Calu3 (cell line): ENCODE measurements around the gene SMAD3. TPM values are rescaled to one million over a fixed set of nuclear protein-coding genes. Genes with fewer than 3 reads are reported as not detected.

Experiments used
- BruUV-seq: library from RNA; stranded (reverse); fragments of 400-500 nt; replicated peaks from 2 replicates; lab custom pipeline; 2021; lab: Mats Ljungman, UMichigan
- CTCF ChIA-PET: fragments of 300-600 bp; sonication (Branson Sonifier 250); formaldehyde crosslinking; loops from one replicate; lab custom pipeline; 2022; ENCODE audit warnings: antibody characterized with exemption; lab: Charles Lee
- DNase-seq: peaks from one replicate; pipeline ENCODE4 v3.0.0; 2022
- H3K27ac Mint-ChIP-seq: one replicate; pipeline ENCODE4 v1.8.0; 2022; ENCODE audit warnings: mixed read lengths; ENCODE audit not compliant: unreplicated experiment
- H3K27me3 Mint-ChIP-seq: one replicate; pipeline ENCODE4 v1.8.0; 2022; ENCODE audit warnings: mixed read lengths; ENCODE audit not compliant: unreplicated experiment
- H3K36me3 Mint-ChIP-seq: one replicate; pipeline ENCODE4 v1.8.0; 2022; ENCODE audit warnings: mild to moderate bottlenecking, moderate library complexity, mixed read lengths; ENCODE audit not compliant: insufficient read depth, unreplicated experiment
- H3K4me1 Mint-ChIP-seq: one replicate; pipeline ENCODE4 v1.8.0; 2022; ENCODE audit warnings: mild to moderate bottlenecking, low read depth, mixed read lengths; ENCODE audit not compliant: unreplicated experiment
- H3K4me3 Mint-ChIP-seq: one replicate; pipeline ENCODE4 v1.8.0; 2022; ENCODE audit warnings: mild to moderate bottlenecking, low read depth, moderate library complexity, mixed read lengths; ENCODE audit not compliant: unreplicated experiment
- H3K9me3 Mint-ChIP-seq: one replicate; pipeline ENCODE4 v1.8.0; 2022; ENCODE audit warnings: low read depth, mixed read lengths; ENCODE audit not compliant: unreplicated experiment
- CTCF ChIP-seq: fragments of 200-600 bp; IDR thresholded peaks from one replicate; pipeline ENCODE4 v1.8.0; 2022; ENCODE audit warnings: antibody characterized with exemption; ENCODE audit not compliant: unreplicated experiment
- intact Hi-C: fragments of 100-400 bp; cut with micrococcal nuclease; formaldehyde crosslinking; loops from one replicate; pipeline ENCODE4 v1.10.0; 2022; ENCODE audit not compliant: unreplicated experiment
- total RNA-seq: library from RNA; stranded (reverse); gene quantifications from 2 replicates; pipeline ENCODE4 v1.2.3, GENCODE V29; 2022

The SMAD3 gene
- total RNA-seq, 1 experiment from 2014 or later: 121 TPM

GRCh38 chr15:67091980-67092677 is 26.7 kb downstream of the SMAD3 start:
- DNase-seq: no peak
- CTCF ChIA-PET: interaction anchor here (0.6 to 1.6 kb wide), 5 partner anchors 15 to 726 kb away, joined by 3 to 4 read pairs (median 3); no protein-coding TSS in a partner anchor
- intact Hi-C loops: loop anchor here (2.0 kb wide), 2 partner anchors 13 to 23 kb away; no protein-coding TSS in a partner anchor
- no TSS peak for BruUV-seq
- no peak for TF ChIP-seq CTCF
- Mint-ChIP-seq H3K27ac (peak overlapping the region; percentile 82), H3K4me1 (peaks cover 69% of the 10 kb centered on the region), H3K36me3 (peaks cover 59% of the 10 kb centered on the region), H3K27me3 (no peaks in the 10 kb centered on the region), H3K9me3 (no peaks in the 10 kb centered on the region), H3K4me3 (peak overlapping the region; percentile 41)

GRCh38 chr15:67092752-67093503 is 27.5 kb downstream of the SMAD3 start:
- no peak for TF ChIP-seq CTCF
- intact Hi-C loops: no loop called here
- H3K9me3 Mint-ChIP-seq: no peaks in the 10 kb centered on the region
- no peaks in the 10 kb centered on the region for H3K27me3 Mint-ChIP-seq
- peaks cover 63% of the 10 kb centered on the region for H3K36me3 Mint-ChIP-seq
- no TSS peak for BruUV-seq
- H3K4me1 Mint-ChIP-seq: peaks cover 61% of the 10 kb centered on the region
- H3K4me3 Mint-ChIP-seq: peak overlapping the region; percentile 41
- CTCF ChIA-PET: interaction anchor here (0.8 to 1.6 kb wide), 2 partner anchors 14 to 33 kb away, joined by 3 to 4 read pairs; no protein-coding TSS in a partner anchor
- H3K27ac Mint-ChIP-seq: peak overlapping the region; percentile 82
- no peak for DNase-seq

- DNase-seq: no peak
- CTCF ChIA-PET: interaction anchor here (1.6 kb wide), 1 partner anchor 13 kb away, joined by 4 read pairs; no protein-coding TSS in a partner anchor
- intact Hi-C loops: no loop called here
- H3K4me3 Mint-ChIP-seq: no peak overlapping the region
- BruUV-seq: no TSS peak
- H3K9me3 Mint-ChIP-seq: no peaks in the 10 kb centered on the region
- H3K27ac Mint-ChIP-seq: peak overlapping the region; percentile 82
- peaks cover 65% of the 10 kb centered on the region for H3K36me3 Mint-ChIP-seq
- H3K4me1 Mint-ChIP-seq: peaks cover 55% of the 10 kb centered on the region
- H3K27me3 Mint-ChIP-seq: no peaks in the 10 kb centered on the region
- TF ChIP-seq CTCF: no peak
Observed at GRCh38 chr15:67093504-67093862, 28.1 kb downstream of the SMAD3 start.

- intact Hi-C loops: no loop called here
- no peak for TF ChIP-seq CTCF
- Mint-ChIP-seq H3K9me3 (no peaks in the 10 kb centered on the region), H3K27me3 (no peaks in the 10 kb centered on the region), H3K27ac (no peak overlapping the region), H3K4me1 (peaks cover 48% of the 10 kb centered on the region), H3K36me3 (peaks cover 69% of the 10 kb centered on the region), H3K4me3 (no peak overlapping the region)
- no peak for DNase-seq
- no TSS peak for BruUV-seq
- CTCF ChIA-PET: interaction anchor here (1.6 kb wide), 1 partner anchor 12 kb away, joined by 4 read pairs; no protein-coding TSS in a partner anchor
Observed at GRCh38 chr15:67094001-67094826, 28.8 kb downstream of the SMAD3 start.
